Measurements from ENCODE around the gene WDFY4.

Gene WDFY4

GRCh38 chr10:48749254-48749787 is 64.6 kb downstream of the WDFY4 start:
- no peak for DNase-seq

- DNase-seq, result no peak
These were observed 65.3 kb downstream of the WDFY4 start for GRCh38 chr10:48750019-48750418.

DNA sequence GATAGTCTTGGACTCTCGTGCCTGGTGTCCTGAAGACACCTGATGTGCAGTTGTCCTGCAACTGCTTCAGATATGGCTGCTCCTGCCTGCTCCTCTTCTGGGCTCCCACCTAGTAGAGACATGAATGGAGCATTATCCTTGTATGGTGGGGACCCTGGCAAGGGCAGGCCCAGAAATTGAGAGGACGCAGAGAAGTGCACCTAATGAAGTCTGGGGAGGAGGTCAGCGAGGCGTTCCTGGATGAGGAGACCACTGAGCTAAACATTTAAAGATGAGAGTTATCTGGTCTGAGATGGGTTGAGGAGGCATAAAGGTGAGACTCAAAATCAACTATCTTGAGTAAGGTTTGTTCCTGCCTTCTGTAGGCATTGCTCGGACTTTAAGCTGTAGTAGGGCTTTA is 66.3 kb downstream of the WDFY4 start:
- DNase-seq, result no peak

DNA sequence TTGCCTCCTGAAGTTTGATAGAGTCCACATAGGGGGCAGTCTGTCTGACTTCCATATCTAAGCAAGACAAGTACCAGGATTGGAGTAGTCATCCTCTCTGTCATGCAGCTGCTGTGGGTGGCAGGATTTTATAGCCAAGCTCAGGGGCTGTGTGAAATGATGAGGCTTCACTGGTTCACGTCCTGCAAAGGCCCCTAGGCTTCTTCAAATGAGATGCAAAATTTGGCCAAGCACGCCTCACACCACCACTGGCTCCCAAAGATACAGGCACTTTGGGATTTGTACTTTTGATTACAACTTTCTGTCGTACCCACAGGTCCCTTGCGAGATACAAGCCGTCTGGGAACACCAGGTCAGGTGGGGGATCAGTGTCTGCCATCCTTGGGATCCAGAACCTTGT is 67.1 kb downstream of the WDFY4 start:
- no peak for DNase-seq

GRCh38 chr10:48758411-48758810 is 73.7 kb downstream of the WDFY4 start:
- peak; percentile 39 to 76 (median 74) for DNase-seq

DNA sequence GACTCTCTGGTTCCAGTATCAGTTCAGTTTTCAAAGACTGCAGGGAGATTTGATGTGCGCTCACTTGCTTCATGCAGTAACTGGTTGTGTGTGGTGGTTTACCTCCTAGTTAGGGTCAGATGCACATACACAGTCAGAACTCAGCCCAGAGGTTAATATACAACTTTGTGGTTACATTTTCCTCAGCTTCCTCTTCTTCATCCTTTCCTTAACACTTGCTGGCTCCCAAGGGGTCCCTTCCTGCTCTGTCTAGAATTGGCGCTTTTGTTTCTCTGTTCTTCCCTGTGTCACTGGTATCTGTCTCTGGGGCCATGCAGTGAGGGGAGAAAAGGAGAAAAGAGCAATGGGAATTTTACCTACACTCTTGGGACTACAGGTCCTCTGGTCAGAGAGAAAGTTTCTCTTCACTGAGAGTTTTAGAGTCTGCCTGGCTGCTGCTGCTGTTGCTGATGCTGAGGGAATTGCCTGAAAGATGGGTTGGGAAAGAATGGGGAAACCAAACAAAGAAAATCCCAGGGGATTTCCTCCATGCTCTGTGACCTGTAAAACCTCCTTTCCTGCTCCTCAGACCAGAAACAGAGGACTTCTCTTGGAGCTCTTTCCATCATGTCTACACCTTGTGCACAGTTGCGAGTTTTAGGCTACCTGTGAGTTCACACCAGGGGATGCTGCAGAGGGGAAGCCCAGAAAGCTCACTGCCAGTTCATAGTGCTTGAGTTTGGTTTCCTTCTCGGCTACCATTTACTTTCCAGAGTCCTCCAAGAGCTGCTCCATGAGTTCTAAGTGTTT is 74.6 kb downstream of the WDFY4 start:
- peak; percentile 80 to 88 (median 85) for DNase-seq

DNA sequence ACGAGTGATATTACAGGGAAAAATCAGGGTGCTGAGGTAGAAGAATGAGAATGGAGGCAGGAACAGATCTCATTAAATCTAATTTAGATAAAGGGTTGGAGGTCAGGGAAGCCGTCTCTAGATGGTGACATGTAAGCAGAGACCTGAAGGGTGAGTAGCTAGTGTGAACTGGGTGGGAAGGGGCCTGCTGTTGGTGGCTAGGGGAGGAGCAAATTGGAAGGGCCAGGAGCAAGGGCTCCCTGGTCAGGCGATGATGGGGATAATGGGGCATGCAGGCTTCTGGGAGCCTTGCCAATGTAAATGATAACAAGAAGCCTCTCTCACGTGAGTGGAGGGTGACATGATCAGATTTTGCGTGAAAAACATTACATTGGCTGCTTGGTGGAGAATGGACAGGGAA is 76.3 kb downstream of the WDFY4 start:
- DNase-seq, result no peak

DNA sequence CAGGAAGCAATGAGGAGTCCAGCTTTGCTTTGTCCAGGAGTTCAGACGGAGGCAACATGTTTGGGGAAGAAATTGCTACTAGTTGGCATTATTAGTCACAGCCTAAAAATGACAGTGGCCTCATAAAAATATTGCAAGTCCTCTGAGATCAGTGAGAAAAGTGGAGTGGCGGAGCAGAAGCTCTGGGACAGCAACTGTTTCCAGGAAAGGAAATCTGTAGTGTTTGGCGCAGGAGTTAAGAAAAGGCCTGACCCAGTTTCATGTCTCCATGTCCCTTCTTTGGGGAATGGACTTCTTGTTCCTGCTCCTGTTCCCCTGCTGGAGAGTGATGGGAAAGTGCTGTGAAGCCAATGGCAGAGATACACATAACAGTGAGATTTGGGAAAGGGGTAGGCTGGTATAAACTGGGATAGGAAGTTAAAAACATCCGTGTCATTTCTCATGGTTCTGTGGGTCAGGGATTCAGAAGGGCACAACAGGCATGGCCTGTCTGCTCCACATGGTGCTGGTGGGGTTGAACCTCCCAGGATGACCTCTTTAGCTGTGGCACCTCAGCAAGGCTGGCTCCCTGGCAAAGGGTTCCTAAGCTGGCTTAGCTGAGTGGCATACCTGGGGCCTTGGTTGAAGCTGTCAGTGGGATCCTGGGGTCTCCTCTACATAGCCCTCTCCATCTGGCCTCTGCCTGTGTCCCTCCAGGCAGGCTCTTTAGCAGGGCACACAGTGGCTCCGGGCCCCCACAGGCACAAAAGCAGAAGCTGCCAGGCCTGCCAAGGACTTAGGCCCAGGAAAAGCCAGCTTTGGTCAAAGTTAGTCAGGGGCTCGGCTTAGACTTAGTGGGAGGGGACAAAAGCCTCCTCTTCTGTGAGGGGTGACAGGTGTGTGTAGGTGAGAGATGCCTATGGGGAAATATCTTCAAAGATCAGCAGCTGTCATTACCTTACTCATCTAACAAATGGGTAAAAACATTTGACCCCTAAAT is 77.7 kb downstream of the WDFY4 start:
- peak; percentile 80 to 92 (median 85) for DNase-seq

DNA sequence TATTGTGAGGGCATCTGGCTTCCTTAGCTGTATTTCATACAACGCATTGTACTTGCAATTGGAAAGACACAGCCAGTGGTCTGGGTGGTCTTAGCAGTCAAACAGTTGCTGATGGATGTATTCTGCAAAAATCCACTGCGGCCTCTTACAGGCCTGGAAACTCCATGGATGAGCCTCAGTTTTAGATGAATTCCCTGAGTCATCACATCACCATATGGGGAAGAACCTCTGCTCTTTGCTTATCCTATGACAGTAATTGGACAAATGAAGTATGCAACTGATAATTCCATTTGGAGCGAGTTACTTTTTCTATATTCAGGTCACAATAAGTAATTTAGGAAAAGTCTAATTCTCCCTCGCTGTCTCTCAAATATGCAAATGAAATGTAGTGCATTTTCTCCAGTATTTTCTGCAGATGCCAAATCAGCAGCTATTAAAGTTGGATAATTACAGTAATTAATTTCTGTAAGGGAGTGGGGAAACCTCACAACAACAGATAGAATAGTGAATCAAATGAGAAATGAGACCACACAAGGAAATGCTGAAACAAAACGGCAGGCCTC is 78.8 kb downstream of the WDFY4 start:
- DNase-seq, result no peak

GRCh38 chr10:48764486-48764885 is 79.8 kb downstream of the WDFY4 start:
- DNase-seq, result no peak

GRCh38 chr10:48765039-48765438 is 80.4 kb downstream of the WDFY4 start:
- no peak for DNase-seq

- DNase-seq, result no peak
These were observed 80.9 kb downstream of the WDFY4 start for GRCh38 chr10:48765527-48765926.

GRCh38 chr10:48767373-48768143 is 82.9 kb downstream of the WDFY4 start:
- DNase-seq, result no peak

- no peak for DNase-seq
These were observed 83.6 kb downstream of the WDFY4 start for GRCh38 chr10:48768144-48768766.

- DNase-seq, result no peak
These were observed 84.3 kb downstream of the WDFY4 start for GRCh38 chr10:48768926-48769325.

- peak; percentile 29 to 57 (median 44) for DNase-seq
These were observed 85.2 kb downstream of the WDFY4 start for GRCh38 chr10:48769706-48770435.

GRCh38 chr10:48770561-48771089 is 86.0 kb downstream of the WDFY4 start:
- peak; percentile 35 to 48 (median 37) for DNase-seq

- peak; percentile 37 to 48 (median 41) for DNase-seq
These were observed 86.6 kb downstream of the WDFY4 start for GRCh38 chr10:48771234-48771633.

DNA sequence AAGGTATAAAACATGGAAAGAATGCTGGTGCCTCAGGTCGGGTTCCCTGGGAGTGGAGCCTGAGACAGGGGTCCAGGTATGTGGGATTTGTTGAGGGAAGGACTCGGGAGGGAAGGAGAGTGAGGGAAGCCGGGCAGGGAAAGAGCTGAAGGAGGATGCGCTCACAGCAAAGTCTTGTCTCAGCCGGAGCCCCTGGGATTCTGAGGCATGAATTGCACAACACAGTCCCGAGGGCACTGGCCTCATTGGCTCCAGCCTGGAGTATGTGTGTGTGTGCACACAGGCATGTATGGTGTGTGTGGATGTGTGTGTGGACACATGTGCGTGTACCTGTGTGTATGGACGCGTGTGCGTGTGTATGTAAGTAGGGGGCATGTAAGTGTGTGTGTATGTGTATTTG is 87.4 kb downstream of the WDFY4 start:
- DNase-seq, result no peak

DNA sequence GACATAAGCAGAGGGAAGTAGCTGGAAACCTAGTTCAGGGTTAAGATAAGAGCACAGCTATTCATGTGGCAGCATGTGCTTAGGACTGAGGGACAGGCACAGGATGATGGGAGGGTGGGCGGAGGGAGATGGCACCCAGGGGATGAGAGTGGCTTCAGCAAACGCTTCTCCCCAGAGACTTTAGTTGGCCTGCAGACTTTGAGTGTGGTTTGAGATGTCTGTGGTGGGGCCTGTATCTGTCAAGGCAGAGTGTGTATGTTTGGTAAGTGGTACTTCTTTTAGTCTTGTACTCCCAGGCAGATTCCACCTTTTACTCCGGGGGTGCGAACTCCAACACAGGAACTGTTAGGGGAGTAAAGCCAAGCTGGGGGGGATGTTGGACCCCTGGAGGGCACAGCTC is 88.9 kb downstream of the WDFY4 start:
- DNase-seq, result no peak
